HG02973 (cell line): ENCODE results near the gene RPUSD2.
A peak's percentile ranks its signal among the peaks of the same experiment; 100 is the strongest.
"Not testable (repeated sequence)": the region's sequence is repeated elsewhere in the genome, so short reads cannot be mapped to it uniquely, and the experiment has no call there.

Source experiments
- ATAC-seq: cut with Tn5 transposase; IDR thresholded peaks from one replicate; pipeline ENCODE4 v1.9.1; 2021; ENCODE audit warnings: moderate library complexity; ENCODE audit not compliant: unreplicated experiment

The RPUSD2 gene

GRCh38 chr15:40565333-40566238 lies 3.5 kb upstream of the RPUSD2 start:
- no peak for ATAC-seq

GRCh38 chr15:40567111-40567510 lies 2.0 kb upstream of the RPUSD2 start:
- ATAC-seq: no peak

GRCh38 chr15:40575113-40575512 lies 6.0 kb downstream of the RPUSD2 start:
- ATAC-seq: no peak

GRCh38 chr15:40576914-40577313 lies 7.8 kb downstream of the RPUSD2 start:
- ATAC-seq: not testable (repeated sequence)

GRCh38 chr15:40578892-40579291 lies 9.8 kb downstream of the RPUSD2 start:
- no peak for ATAC-seq

GRCh38 chr15:40581796-40582195 lies 12.7 kb downstream of the RPUSD2 start:
- not testable (repeated sequence) for ATAC-seq

- no peak for ATAC-seq
These were observed 13.7 kb downstream of the RPUSD2 start for GRCh38 chr15:40582726-40583246.

- no peak for ATAC-seq
These were observed 15.1 kb downstream of the RPUSD2 start for GRCh38 chr15:40584191-40584590.

- ATAC-seq: no peak
These were observed 21.6 kb downstream of the RPUSD2 start for GRCh38 chr15:40590667-40591050.

- ATAC-seq: no peak
These were observed 22.3 kb downstream of the RPUSD2 start for GRCh38 chr15:40591389-40591788.

GRCh38 chr15:40593165-40593564 lies 24.1 kb downstream of the RPUSD2 start:
- no peak for ATAC-seq

- ATAC-seq: peak; percentile 61
These were observed 24.7 kb downstream of the RPUSD2 start, which contains the start of gene KNL1 for GRCh38 chr15:40593588-40594428. KNL1 (plus strand) TSS chr15:40594249; CDS start chr15:40602932, 8,683 bp downstream.

- peak; percentile 33 for ATAC-seq
These were observed 25.3 kb downstream of the RPUSD2 start for GRCh38 chr15:40594429-40594836.

GRCh38 chr15:40595219-40595618 lies 26.1 kb downstream of the RPUSD2 start:
- no peak for ATAC-seq

- no peak for ATAC-seq
These were observed 26.7 kb downstream of the RPUSD2 start for GRCh38 chr15:40595773-40596172.

GRCh38 chr15:40597024-40597423 lies 27.9 kb downstream of the RPUSD2 start:
- no peak for ATAC-seq

GRCh38 chr15:40598126-40598525 lies 29.0 kb downstream of the RPUSD2 start:
- ATAC-seq: no peak

GRCh38 chr15:40598672-40599071 lies 29.6 kb downstream of the RPUSD2 start:
- no peak for ATAC-seq

- no peak for ATAC-seq
These were observed 31.9 kb downstream of the RPUSD2 start for GRCh38 chr15:40600956-40601355.

- ATAC-seq: no peak
These were observed 34.8 kb downstream of the RPUSD2 start for GRCh38 chr15:40603935-40604334.

- ATAC-seq: no peak
These were observed 44.0 kb downstream of the RPUSD2 start for GRCh38 chr15:40613080-40613479.
